Heart left ventricle (tissue), 13 donors: ENCODE measurements around the gene SLC24A4.

Experiments
- CTCF ChIP-seq, 12 donors: fragments of 200-600 bp; sonication (generic) in 4 of 12; IDR thresholded peaks; one replicate each; pipeline versions ENCODE4 v1.5.0 to v1.8.0; 2018 to 2022; ENCODE audit warnings: antibody characterized with exemption in 12 of 12, mild to moderate bottlenecking in 5 of 12
- POLR2A ChIP-seq, 2 donors: fragments of 450-650 bp; IDR thresholded peaks; one replicate each; pipeline ENCODE4 v1.6.1; 2017; ENCODE audit warnings: antibody characterized with exemption in 2 of 2, mild to moderate bottlenecking in 2 of 2, moderate library complexity in 2 of 2
- donor health status: ischemic (EF 13 %, LVEDD 7.1; RV severe dilation, severe dysfunction).
- donor health status: DM: no; HTN: yes; CAD: no.
- donor health status: DM: no; HTN: no; CAD: no.
- donor health status: ischemic (EF 25% LVEDD 6.9; RV normal size, moderate dysfunction).
- donor health status: ischemic (EF 25% LVEDD 5.7; RV mildly dilated, moderate dysfunction).
- donor health status: ischemic (EF 35%, LVEDD 5.7; RV mildly dilated, moderate dysfunction).
- donor health status: nonischemic (EF 11% LVEDD 7.7; RV severe dilation, severe dysfunction).
- donor health status: DM: yes; HTN: yes; CAD: no.
- donor health status: PGD.
- donor health status: ischemic (EF 29% LVEDD 5.4; RV normal size, mild dysfunction).
- donor health status: nonischemic (EF 23%, LVEDD 6.1; RV moderate dilation, normal function).

DNA sequence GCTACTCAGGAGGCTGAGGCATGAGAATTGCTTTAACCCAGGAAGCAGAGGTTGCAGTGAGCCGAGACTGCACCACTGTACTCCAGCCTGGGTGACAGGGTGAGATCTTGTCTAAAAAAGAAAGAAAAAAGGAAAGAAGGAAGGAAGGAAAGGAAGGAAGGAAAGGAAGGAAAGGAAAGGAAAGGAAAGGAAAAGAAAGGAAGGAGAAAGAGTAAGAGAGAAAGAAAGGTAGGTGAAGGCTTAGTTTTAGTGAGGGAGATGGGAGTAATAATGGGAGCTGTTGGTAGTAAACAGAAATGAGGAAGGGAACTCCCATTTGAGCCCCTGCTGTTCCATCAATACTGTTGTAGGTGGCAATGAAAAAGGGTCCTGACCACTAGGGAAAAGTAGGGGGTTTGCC is 28.8 kb downstream of the SLC24A4 start:
- TF ChIP-seq CTCF (IDR thresholded peaks at IDR 0.05) (no peak), POLR2A (IDR thresholded peaks at IDR 0.05) (no peak)
